GM18511 (cell line): Measurements from ENCODE around the gene TMEM54.

Source experiments
- ATAC-seq: cut with Tn5 transposase; IDR thresholded peaks from one replicate; pipeline ENCODE4 v1.9.1; 2021; ENCODE audit warnings: mild to moderate bottlenecking, moderate library complexity; ENCODE audit not compliant: unreplicated experiment

The TMEM54 gene

GRCh38 chr1:32900956-32901822, at the start of gene TMEM54:
Gene TMEM54, minus strand, starts transcription at chr1:32901389. Its CDS starts 151 bp downstream, at chr1:32901238.
- no peak for ATAC-seq

- no peak for ATAC-seq
These were observed 48.3 kb upstream of the TMEM54 start for GRCh38 chr1:32949519-32949918.

- no peak for ATAC-seq
These were observed 47.7 kb upstream of the TMEM54 start for GRCh38 chr1:32948905-32949304.

GRCh38 chr1:32948390-32948722, 47.2 kb upstream of the TMEM54 start:
- no peak for ATAC-seq

GRCh38 chr1:32947669-32948389, 46.6 kb upstream of the TMEM54 start:
- no peak for ATAC-seq

GRCh38 chr1:32946413-32946812, 45.2 kb upstream of the TMEM54 start:
- no peak for ATAC-seq

- no peak for ATAC-seq
These were observed 43.0 kb upstream of the TMEM54 start for GRCh38 chr1:32944180-32944579.

GRCh38 chr1:32939655-32940371, 38.6 kb upstream of the TMEM54 start:
- no peak for ATAC-seq

GRCh38 chr1:32937061-32937460, 35.9 kb upstream of the TMEM54 start:
- no peak for ATAC-seq

GRCh38 chr1:32934535-32934934, 33.3 kb upstream of the TMEM54 start:
- no peak for ATAC-seq

- ATAC-seq, result no peak
These were observed 32.6 kb upstream of the TMEM54 start for GRCh38 chr1:32933742-32934322.

GRCh38 chr1:32931760-32932159, 30.6 kb upstream of the TMEM54 start:
- ATAC-seq, result no peak

- ATAC-seq, result no peak
These were observed 28.2 kb upstream of the TMEM54 start for GRCh38 chr1:32929366-32929765.

- no peak for ATAC-seq
These were observed 27.5 kb upstream of the TMEM54 start for GRCh38 chr1:32928715-32929114.

- ATAC-seq, result no peak
These were observed 27.1 kb upstream of the TMEM54 start for GRCh38 chr1:32928285-32928684.

- no peak for ATAC-seq
These were observed 26.3 kb upstream of the TMEM54 start for GRCh38 chr1:32927441-32927840.

GRCh38 chr1:32926562-32926961, 25.4 kb upstream of the TMEM54 start:
- no peak for ATAC-seq

- ATAC-seq, result no peak
These were observed 24.4 kb upstream of the TMEM54 start for GRCh38 chr1:32925403-32926162.

- no peak for ATAC-seq
These were observed 23.7 kb upstream of the TMEM54 start for GRCh38 chr1:32924881-32925344.

GRCh38 chr1:32920833-32921232, 19.6 kb upstream of the TMEM54 start:
- ATAC-seq, result no peak
